Sigmoid colon (tissue), 4 donors: ENCODE data around the gene TAF1.

ENCODE experiments used
- CTCF ChIP-seq, 4 experiments: fragments of 450-650 bp in 3 of 4; fragments of 200-600 bp in 1 of 4; IDR thresholded peaks; one replicate each; pipeline ENCODE4 v1.5.1; 2016 to 2019; ENCODE audit warnings: antibody characterized with exemption in 4 of 4, mild to moderate bottlenecking in 3 of 4, moderate library complexity in 2 of 4
- EP300 ChIP-seq, 4 donors: sonication (generic); formaldehyde crosslinking; IDR thresholded peaks; one replicate each; pipeline ENCODE4 v1.6.1; 2017; ENCODE audit warnings: antibody characterized with exemption in 4 of 4
- POLR2A ChIP-seq, 2 donors: fragments of 450-650 bp; IDR thresholded peaks; one replicate each; pipeline ENCODE4 v1.6.1; 2016; ENCODE audit warnings: antibody characterized with exemption in 2 of 2, mild to moderate bottlenecking in 2 of 2, moderate library complexity in 2 of 2

- TF ChIP-seq CTCF (IDR thresholded peaks at IDR 0.05) (no peak), POLR2A (IDR thresholded peaks at IDR 0.05) (no peak), EP300 (IDR thresholded peaks at IDR 0.05) (no peak)
These were observed 73.3 kb downstream of the TAF1 start for GRCh38 chrX:71439420-71439819.
